SK-N-SH (cell line): ENCODE measurements around the gene DNAJC15.

ENCODE experiments used
- CHD2 ChIP-seq: fragments of 150-350 bp; IDR thresholded peaks from 2 replicates; pipeline ENCODE4 v1.6.1; 2018; ENCODE audit warnings: low read length; ENCODE audit not compliant: partially characterized antibody
- CTCF ChIP-seq: fragments of 200-600 bp; sonication (generic); IDR thresholded peaks from 2 replicates; pipeline ENCODE4 v1.6.1; 2017; ENCODE audit warnings: antibody characterized with exemption, mild to moderate bottlenecking, moderate library complexity
- EP300 ChIP-seq, 2 experiments: IDR thresholded peaks; 2 replicates each; pipeline versions ENCODE4 v1.4.0 to v1.6.1; 2012; ENCODE audit warnings: borderline replicate concordance in 1 of 2, low read depth in 1 of 2, low read length in 1 of 2
- FOXJ3 ChIP-seq: sonication (generic); formaldehyde crosslinking; IDR thresholded peaks from 2 replicates; pipeline ENCODE4 v1.5.1; 2020; ENCODE audit warnings: mild to moderate bottlenecking, missing genetic modification reagents
- JUND ChIP-seq: IDR thresholded peaks from 2 replicates; pipeline ENCODE4 v1.4.0; 2012
- MXI1 ChIP-seq: IDR thresholded peaks from 2 replicates; pipeline ENCODE4 v1.6.1; 2012; ENCODE audit warnings: mild to moderate bottlenecking, low read depth, low read length, improper control_type of control experiment
- POLR2AphosphoS5 ChIP-seq: IDR thresholded peaks from 2 replicates; pipeline ENCODE4 v1.6.1; 2012; ENCODE audit warnings: low read depth, low read length
- REST ChIP-seq: IDR thresholded peaks from 2 replicates; pipeline ENCODE4 v1.6.1; 2012; ENCODE audit warnings: mild to moderate bottlenecking, low read depth, low read length, moderate library complexity
- SMC3 ChIP-seq: IDR thresholded peaks from 2 replicates; pipeline ENCODE4 v1.6.1; 2012; ENCODE audit warnings: low read depth, low read length, improper control_type of control experiment
- USF1 ChIP-seq: IDR thresholded peaks from 2 replicates; pipeline ENCODE4 v1.4.0; 2012; ENCODE audit warnings: low read depth, borderline replicate concordance

- TF ChIP-seq CTCF (no peak), CHD2 (no peak), MXI1 (no peak), EP300 (IDR thresholded peaks at IDR 0.05; ENCODE audit: borderline replicate concordance in 1 of 2, low read depth in 1 of 2, low read length in 1 of 2) (no peak), REST (no peak), FOXJ3 (CRISPR knock-in tag) (no peak), USF1 (no peak), POLR2AphosphoS5 (no peak), SMC3 (no peak), JUND (no peak)
Observed at GRCh38 chr13:43139211-43139610, 115.8 kb downstream of the DNAJC15 start.
